GM21786 (cell line): ENCODE measurements around the gene FANK1.

Experiments
- ATAC-seq: cut with Tn5 transposase; IDR thresholded peaks from one replicate; pipeline ENCODE4 v1.9.1; 2021; ENCODE audit not compliant: unreplicated experiment

The FANK1 gene

GRCh38 chr10:126058104-126058503, 161.7 kb downstream of the FANK1 start:
- no peak for ATAC-seq

GRCh38 chr10:126058507-126058906, 162.1 kb downstream of the FANK1 start:
- no peak for ATAC-seq
